Esophagus squamous epithelium (tissue), 5 donors: ENCODE data around the gene ANLN. TPM values are rescaled to one million over a fixed set of nuclear protein-coding genes. Genes with fewer than 3 reads are reported as not detected.

Source experiments
- DNase-seq: peaks from one replicate; lab custom pipeline; 2025; lab: John Stamatoyannopoulos, UW
- H3K27ac ChIP-seq, 4 donors: fragments of 200-600 bp; sonication (generic); one replicate each; pipeline ENCODE4 v1.5.1; 2016 to 2019; ENCODE audit warnings: mild to moderate bottlenecking in 1 of 4
- H3K27me3 ChIP-seq, 4 donors: fragments of 200-600 bp; sonication (generic); 1 replicate in 3 of 4; 2 replicates in 1 of 4; pipeline versions ENCODE4 v1.5.1 to v1.6.0; 2017 to 2021; ENCODE audit warnings: antibody characterized with exemption in 1 of 4
- H3K36me3 ChIP-seq, 3 donors: fragments of 200-600 bp; sonication (generic); one replicate each; pipeline ENCODE4 v1.5.1; 2016 to 2019
- H3K4me1 ChIP-seq, 3 donors: fragments of 200-600 bp; sonication (generic); one replicate each; pipeline ENCODE4 v1.5.1; 2017 to 2019
- H3K4me3 ChIP-seq, 4 donors: fragments of 200-600 bp; sonication (generic); 1 replicate in 3 of 4; 2 replicates in 1 of 4; pipeline ENCODE4 v1.5.1; 2016 to 2019; ENCODE audit warnings: mild to moderate bottlenecking in 2 of 4, moderate library complexity in 1 of 4
- H3K9me3 ChIP-seq, 3 donors: fragments of 200-600 bp; sonication (generic); one replicate each; pipeline ENCODE4 v1.5.1; 2016 to 2019
- CTCF ChIP-seq, 6 experiments: fragments of 450-650 bp in 4 of 6; fragments of 200-600 bp in 2 of 6; sonication (generic) in 2 of 6; IDR thresholded peaks; one replicate each; pipeline ENCODE4 v1.5.1; 2016 to 2019; ENCODE audit warnings: antibody characterized with exemption in 6 of 6, mild to moderate bottlenecking in 4 of 6, moderate library complexity in 4 of 6
- POLR2A ChIP-seq, 4 donors: fragments of 450-650 bp; IDR thresholded peaks; one replicate each; pipeline ENCODE4 v1.6.1; 2017; ENCODE audit warnings: antibody characterized with exemption in 4 of 4, mild to moderate bottlenecking in 4 of 4, moderate library complexity in 3 of 4
- whole genome bisulfite sequencing, 2 donors: methylation state at CpG; one replicate each; pipeline ENCODE4 v1.1.5; 2018; 5-methylcytosine and 5-hydroxymethylcytosine counted together
- intact Hi-C: fragments of 100-400 bp; cut with DNase I; formaldehyde crosslinking; loops from one replicate; pipeline ENCODE4 v1.15.0; 2022
- total RNA-seq, 4 donors: library from RNA; depleted of rRNA; stranded (reverse); fragments of >200 nt; gene quantifications; one replicate each; pipeline ENCODE4 v1.1.0, GENCODE V29; 2016
- donor health status: DM: yes; HTN: yes; CAD: no.

The ANLN gene
- total RNA-seq, 4 donors from 2014 or later: 16.6 to 67.9 (median 25.0) TPM

DNA sequence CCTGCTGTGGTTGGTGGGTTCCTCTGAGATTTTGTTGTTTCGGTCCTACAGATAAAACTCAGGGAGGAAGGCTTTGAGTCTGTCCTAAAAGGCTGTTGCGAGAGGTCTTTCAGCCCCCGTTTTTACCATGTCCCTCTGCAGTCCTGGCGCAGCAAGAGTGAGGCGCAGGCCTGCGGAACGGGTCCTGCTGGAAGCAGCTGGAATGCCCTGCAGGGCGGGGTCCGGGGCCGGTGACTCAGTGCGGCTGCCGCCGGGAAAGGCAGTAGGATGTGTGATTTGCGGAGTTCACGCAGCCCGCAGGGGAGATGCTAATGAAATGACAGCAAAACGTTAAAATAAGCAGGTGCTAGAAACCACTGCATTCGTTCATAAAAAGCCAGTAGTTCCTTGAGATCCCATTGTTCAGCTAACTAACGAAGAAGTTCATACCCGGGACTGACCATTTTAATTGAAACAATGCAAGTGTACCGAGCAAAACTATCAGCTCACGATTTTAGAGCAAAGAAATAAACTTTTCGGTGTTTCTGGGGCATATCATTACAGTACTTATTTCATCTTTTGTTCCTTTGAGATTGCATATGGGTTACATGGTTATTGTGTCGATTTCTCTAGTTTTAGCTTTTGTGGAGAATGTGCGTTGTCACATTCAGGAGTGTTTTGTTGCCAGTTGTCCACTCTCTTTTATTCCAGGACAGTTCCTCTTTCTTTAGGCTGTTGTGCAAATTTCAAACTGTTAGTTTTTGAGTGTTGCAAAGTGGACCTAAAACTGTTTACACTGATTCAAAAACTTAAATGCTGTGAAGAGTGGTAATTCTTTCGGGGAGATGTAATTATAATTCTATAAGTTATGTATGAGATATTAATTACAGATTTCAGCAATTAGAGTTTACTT is 783 bp downstream of the ANLN start:
- no peaks in the 10 kb centered on the region for H3K36me3 ChIP-seq
- 1 to 3% methylated on average over 16 to 25 of the region's 26 CpGs for WGBS, 2 donors

DNA sequence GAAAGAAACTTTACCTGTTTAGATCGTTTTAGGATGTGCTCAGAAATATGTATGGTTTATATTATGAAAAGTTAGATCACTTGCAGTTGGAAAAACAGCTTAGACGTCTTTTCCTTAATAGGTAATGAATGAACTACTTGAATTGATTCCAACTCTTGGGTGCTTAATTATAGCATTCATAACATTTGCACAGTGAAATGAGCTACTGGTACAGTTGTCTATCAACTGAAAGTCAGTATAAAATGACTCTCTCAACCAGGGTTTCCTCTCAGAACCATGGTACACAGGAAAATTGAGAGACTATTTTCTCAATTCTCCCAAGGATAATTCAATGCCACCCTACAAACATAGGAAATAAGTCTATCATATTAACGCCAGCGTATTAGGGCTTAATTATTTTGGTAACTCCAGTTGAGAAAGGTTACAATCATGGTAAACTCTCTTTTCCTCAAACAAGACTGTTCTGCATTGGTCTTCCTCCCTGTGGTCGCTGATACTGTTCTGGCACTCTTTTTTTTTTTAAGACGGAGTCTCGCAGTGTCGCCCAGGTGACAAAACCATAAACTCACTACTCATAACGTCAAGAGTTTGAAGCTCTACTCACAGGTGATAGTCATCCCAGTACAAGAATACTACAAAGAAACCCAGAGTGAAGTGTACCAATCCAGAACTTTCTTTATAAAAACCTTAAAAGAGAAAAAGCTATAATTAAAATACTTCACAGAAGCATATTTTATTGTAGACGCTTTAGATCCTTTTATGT is 2.0 kb downstream of the ANLN start:
- 20 to 34% methylated on average over 10 of the region's 10 CpGs for WGBS, 2 donors
- Histone ChIP-seq H3K4me3 (peak overlapping the region in 2 of 4 donors; percentile 5 to 85), H3K27ac (peak overlapping the region in 3 of 4 donors; percentile 59 to 91 (median 89)), H3K36me3 (no peaks in the 10 kb centered on the region), H3K4me1 (peaks cover 0 to 61% (median 22%) of the 10 kb centered on the region in 3 donors), H3K27me3 (no peaks in the 10 kb centered on the region), H3K9me3 (no peaks in the 10 kb centered on the region)
- no peak for DNase-seq
- TF ChIP-seq CTCF (IDR thresholded peaks at IDR 0.05): no peak
- TF ChIP-seq POLR2A (IDR thresholded peaks at IDR 0.05): no peak
- intact Hi-C loops: no loop called here

More for the DNA sequence above, 783 bp downstream of the ANLN start:
- Histone ChIP-seq H3K27ac (peak overlapping the region; percentile 86 to 91 (median 88)), H3K27me3 (no peaks in the 10 kb centered on the region), H3K9me3 (no peaks in the 10 kb centered on the region), H3K4me3 (peak overlapping the region; percentile 68 to 85 (median 77)), H3K4me1 (peaks cover 0 to 61% (median 22%) of the 10 kb centered on the region in 3 donors)
- TF ChIP-seq CTCF (IDR thresholded peaks at IDR 0.05): peak in 1 of 6 experiments; percentile 5
- peak in 2 of 4 donors; percentile 17 to 22 for TF ChIP-seq POLR2A (IDR thresholded peaks at IDR 0.05)
- peak; percentile 14 for DNase-seq
- intact Hi-C loops: no loop called here

DNA sequence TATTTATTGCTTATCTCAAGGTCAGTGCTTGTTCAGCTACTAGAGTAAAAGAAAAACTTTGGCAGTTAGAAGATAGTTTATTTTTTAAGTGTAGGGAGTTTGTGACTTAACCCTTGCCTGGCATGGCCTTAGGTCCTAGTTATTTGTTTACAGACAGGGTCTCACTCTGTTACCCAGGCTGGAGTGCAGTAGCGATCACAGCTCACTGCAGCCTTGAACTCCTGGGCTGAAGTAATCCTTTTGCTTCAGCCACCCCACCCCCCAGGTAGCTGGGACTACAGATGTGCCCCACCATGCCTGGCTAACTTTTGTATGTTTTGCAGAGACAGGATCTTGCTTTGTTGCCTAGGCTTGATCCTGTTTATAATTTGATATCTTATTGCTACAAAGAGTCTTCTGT is 4.2 kb downstream of the ANLN start:
- Histone ChIP-seq H3K36me3 (no peaks in the 10 kb centered on the region), H3K27me3 (no peaks in the 10 kb centered on the region), H3K4me1 (peaks cover 0 to 47% (median 18%) of the 10 kb centered on the region in 3 donors), H3K27ac (no peak overlapping the region), H3K9me3 (no peaks in the 10 kb centered on the region), H3K4me3 (no peak overlapping the region)
- intact Hi-C loops: no loop called here
- no peak for TF ChIP-seq POLR2A (IDR thresholded peaks at IDR 0.05)
- no peak for TF ChIP-seq CTCF (IDR thresholded peaks at IDR 0.05)
- 72 to 80% methylated on average over 1 of the region's 1 CpG for WGBS, 2 donors
- no peak for DNase-seq

DNA sequence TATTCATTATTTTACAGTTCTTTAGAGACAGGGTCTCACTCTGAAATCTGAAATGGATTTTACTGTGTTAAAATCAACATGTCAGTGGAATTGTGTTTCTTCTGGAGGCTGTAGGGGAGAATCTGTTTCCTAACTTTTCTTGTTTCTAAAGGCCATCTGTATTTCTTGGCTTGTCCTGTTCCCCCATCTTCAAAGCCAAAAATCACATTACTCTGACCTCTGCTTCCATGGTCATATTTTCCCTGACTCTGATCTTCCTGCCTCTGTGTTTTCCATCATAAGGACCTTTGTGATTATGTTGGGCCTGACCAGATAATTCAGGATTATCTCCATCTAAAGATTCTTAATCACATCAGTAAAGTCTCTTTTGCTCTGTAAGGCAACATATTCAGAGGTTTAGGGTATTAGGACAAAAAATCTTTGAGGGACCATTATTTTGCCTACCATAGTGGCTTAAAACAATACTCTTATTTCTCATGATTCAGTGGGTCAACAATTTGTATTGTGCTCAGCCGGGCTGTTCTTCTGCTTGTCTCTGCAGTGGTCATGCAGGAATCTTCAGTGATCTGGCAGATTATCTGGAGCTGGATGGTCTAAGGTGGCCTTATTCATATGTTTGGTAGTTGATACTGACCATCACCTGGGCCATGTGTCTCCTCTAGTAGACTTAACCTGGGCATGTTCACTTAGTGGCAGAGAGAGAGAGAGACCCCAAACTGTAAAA is 5.7 kb downstream of the ANLN start:
- 89 to 100% methylated on average over 1 of the region's 1 CpG for WGBS, 2 donors

More for the DNA sequence above, 5.7 kb downstream of the ANLN start:
- no peaks in the 10 kb centered on the region for H3K27me3 ChIP-seq
- intact Hi-C loops: no loop called here
- H3K27ac ChIP-seq: no peak overlapping the region
- H3K4me1 ChIP-seq: peaks cover 0 to 35% (median 9%) of the 10 kb centered on the region in 3 donors
- TF ChIP-seq CTCF (IDR thresholded peaks at IDR 0.05): no peak
- TF ChIP-seq POLR2A (IDR thresholded peaks at IDR 0.05): no peak
- H3K36me3 ChIP-seq: no peaks in the 10 kb centered on the region
- H3K4me3 ChIP-seq: no peak overlapping the region
- no peak for DNase-seq
- H3K9me3 ChIP-seq: no peaks in the 10 kb centered on the region
